DOHH2 (cell line): ENCODE results near the gene SCPEP1.
A peak's percentile ranks its signal among the peaks of the same experiment; 100 is the strongest.

Experiments used
- H3F3A ChIP-seq: fragments of 200-600 bp; sonication (generic), shearing (Covaris generic); 2 replicates; pipeline ENCODE4 v1.6.0; 2016; ENCODE audit warnings: antibody characterized with exemption, mild to moderate bottlenecking; ENCODE audit not compliant: control insufficient read depth, insufficient read depth
- H3K27ac ChIP-seq: fragments of 200-600 bp; sonication (generic); 2 replicates; pipeline ENCODE4 v1.5.1; 2014; ENCODE audit warnings: low read depth, mild to moderate bottlenecking, low read length, moderate library complexity
- H3K27me3 ChIP-seq: fragments of 200-600 bp; sonication (generic); 2 replicates; pipeline ENCODE4 v1.6.1; 2014; ENCODE audit warnings: mild to moderate bottlenecking, low read length, mixed read lengths; ENCODE audit not compliant: control insufficient read depth
- H3K36me3 ChIP-seq: fragments of 200-600 bp; sonication (generic); 2 replicates; pipeline ENCODE4 v1.6.1; 2014; ENCODE audit warnings: mild to moderate bottlenecking, low read length, moderate library complexity, mixed read lengths; ENCODE audit not compliant: control insufficient read depth
- H3K4me1 ChIP-seq: fragments of 200-600 bp; sonication (generic); 2 replicates; pipeline ENCODE4 v1.6.1; 2014; ENCODE audit warnings: mild to moderate bottlenecking, low read length, mixed read lengths; ENCODE audit not compliant: control insufficient read depth
- H3K4me2 ChIP-seq: fragments of 200-600 bp; sonication (generic); 2 replicates; pipeline ENCODE4 v1.6.0; 2014; ENCODE audit warnings: mild to moderate bottlenecking, low read length, moderate library complexity
- H3K4me3 ChIP-seq: fragments of 200-600 bp; sonication (generic); 2 replicates; pipeline ENCODE4 v1.5.1; 2014; ENCODE audit warnings: mild to moderate bottlenecking, low read length, mixed read lengths
- H3K79me2 ChIP-seq: fragments of 200-600 bp; sonication (generic); 2 replicates; pipeline ENCODE4 v1.6.1; 2014; ENCODE audit warnings: mild to moderate bottlenecking, low read length, mixed read lengths; ENCODE audit not compliant: control insufficient read depth
- H3K9me2 ChIP-seq: fragments of 200-600 bp; sonication (generic); replicated peaks from 2 replicates; pipeline ENCODE4 v1.6.1; 2014; ENCODE audit warnings: mild to moderate bottlenecking, low read length, mixed read lengths; ENCODE audit not compliant: control insufficient read depth
- H3K9me3 ChIP-seq: fragments of 200-600 bp; sonication (generic); 2 replicates; pipeline ENCODE4 v1.6.1; 2014; ENCODE audit warnings: antibody characterized with exemption, low read length, mixed read lengths; ENCODE audit not compliant: control insufficient read depth, insufficient read depth
- H4K20me1 ChIP-seq: fragments of 200-600 bp; sonication (generic); 2 replicates; pipeline ENCODE4 v1.6.0; 2014; ENCODE audit warnings: low read depth, mild to moderate bottlenecking, antibody characterized with exemption, low read length, moderate library complexity; ENCODE audit not compliant: control insufficient read depth, insufficient read depth
- EZH2phosphoT487 ChIP-seq: fragments of 200-600 bp; sonication (generic); IDR thresholded peaks from 2 replicates; pipeline ENCODE4 v1.6.1; 2017; ENCODE audit warnings: borderline replicate concordance, mild to moderate bottlenecking, antibody characterized with exemption, low read length, moderate library complexity, mixed read lengths
- TF ChIP-seq, protein P1 (sequence below): fragments of 200-600 bp; sonication (generic); IDR thresholded peaks from one replicate; pipeline ENCODE4 v1.5.1; 2014; ENCODE audit warnings: antibody characterized with exemption, mild to moderate bottlenecking, low read depth, low read length; ENCODE audit not compliant: poor library complexity, severe bottlenecking

Gene SCPEP1

DNA sequence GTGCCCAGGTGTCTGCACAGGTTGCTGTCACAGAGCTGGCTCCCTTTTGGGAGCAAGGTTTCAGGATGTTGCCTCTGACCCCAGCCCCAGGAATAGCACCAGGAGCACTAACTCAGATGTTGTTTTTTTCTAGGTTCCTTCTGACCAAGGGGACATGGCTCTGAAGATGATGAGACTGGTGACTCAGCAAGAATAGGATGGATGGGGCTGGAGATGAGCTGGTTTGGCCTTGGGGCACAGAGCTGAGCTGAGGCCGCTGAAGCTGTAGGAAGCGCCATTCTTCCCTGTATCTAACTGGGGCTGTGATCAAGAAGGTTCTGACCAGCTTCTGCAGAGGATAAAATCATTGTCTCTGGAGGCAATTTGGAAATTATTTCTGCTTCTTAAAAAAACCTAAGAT, 28.1 kb downstream of the SCPEP1 start:
- Histone ChIP-seq H3K9me2 (no peaks in the 10 kb centered on the region), H3K27ac (peak overlapping the region; percentile 94), H3K27me3 (no peaks in the 10 kb centered on the region), H3K9me3 (no peaks in the 10 kb centered on the region), H3K79me2 (no peaks in the 10 kb centered on the region), H3K4me2 (peak overlapping the region; percentile 87), H3K4me3 (peak overlapping the region; percentile 72), H4K20me1 (no peaks in the 10 kb centered on the region), H3K36me3 (peaks cover 17% of the 10 kb centered on the region), H3K4me1 (peaks cover 94% of the 10 kb centered on the region), H3F3A (peaks cover 16% of the 10 kb centered on the region)
- TF ChIP-seq EZH2phosphoT487: no peak
- TF ChIP-seq, protein P1, sequence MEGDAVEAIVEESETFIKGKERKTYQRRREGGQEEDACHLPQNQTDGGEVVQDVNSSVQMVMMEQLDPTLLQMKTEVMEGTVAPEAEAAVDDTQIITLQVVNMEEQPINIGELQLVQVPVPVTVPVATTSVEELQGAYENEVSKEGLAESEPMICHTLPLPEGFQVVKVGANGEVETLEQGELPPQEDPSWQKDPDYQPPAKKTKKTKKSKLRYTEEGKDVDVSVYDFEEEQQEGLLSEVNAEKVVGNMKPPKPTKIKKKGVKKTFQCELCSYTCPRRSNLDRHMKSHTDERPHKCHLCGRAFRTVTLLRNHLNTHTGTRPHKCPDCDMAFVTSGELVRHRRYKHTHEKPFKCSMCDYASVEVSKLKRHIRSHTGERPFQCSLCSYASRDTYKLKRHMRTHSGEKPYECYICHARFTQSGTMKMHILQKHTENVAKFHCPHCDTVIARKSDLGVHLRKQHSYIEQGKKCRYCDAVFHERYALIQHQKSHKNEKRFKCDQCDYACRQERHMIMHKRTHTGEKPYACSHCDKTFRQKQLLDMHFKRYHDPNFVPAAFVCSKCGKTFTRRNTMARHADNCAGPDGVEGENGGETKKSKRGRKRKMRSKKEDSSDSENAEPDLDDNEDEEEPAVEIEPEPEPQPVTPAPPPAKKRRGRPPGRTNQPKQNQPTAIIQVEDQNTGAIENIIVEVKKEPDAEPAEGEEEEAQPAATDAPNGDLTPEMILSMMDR: no peak

DNA sequence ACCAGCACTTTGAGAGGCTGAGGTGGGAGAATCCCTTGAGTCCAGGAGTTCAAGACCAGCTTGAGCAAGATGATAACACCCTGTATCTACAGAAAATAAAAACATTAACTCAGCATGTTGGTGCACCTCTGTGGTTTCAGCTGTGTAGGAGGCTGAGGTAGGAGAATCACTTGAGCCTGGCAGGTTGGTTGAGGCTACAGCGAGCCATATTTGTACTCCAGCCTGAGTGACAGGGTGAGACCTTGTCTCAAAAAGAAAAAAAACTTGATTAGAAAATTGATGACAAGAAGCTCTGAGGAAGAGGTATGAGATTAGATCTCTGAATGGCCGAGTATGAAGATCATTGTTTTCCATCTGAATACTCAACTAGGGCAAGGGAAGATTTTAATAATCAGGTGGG, 31.0 kb downstream of the SCPEP1 start:
- Histone ChIP-seq H3K79me2 (no peaks in the 10 kb centered on the region), H3K4me2 (no peak overlapping the region), H3F3A (peaks cover 18% of the 10 kb centered on the region), H3K27me3 (no peaks in the 10 kb centered on the region), H3K4me1 (peaks cover 73% of the 10 kb centered on the region), H3K9me2 (no peaks in the 10 kb centered on the region), H4K20me1 (no peaks in the 10 kb centered on the region), H3K36me3 (peaks cover 3% of the 10 kb centered on the region), H3K27ac (no peak overlapping the region), H3K4me3 (no peak overlapping the region), H3K9me3 (no peaks in the 10 kb centered on the region; the same call in 1 of the 2 replicates)
- TF ChIP-seq EZH2phosphoT487: no peak

DNA sequence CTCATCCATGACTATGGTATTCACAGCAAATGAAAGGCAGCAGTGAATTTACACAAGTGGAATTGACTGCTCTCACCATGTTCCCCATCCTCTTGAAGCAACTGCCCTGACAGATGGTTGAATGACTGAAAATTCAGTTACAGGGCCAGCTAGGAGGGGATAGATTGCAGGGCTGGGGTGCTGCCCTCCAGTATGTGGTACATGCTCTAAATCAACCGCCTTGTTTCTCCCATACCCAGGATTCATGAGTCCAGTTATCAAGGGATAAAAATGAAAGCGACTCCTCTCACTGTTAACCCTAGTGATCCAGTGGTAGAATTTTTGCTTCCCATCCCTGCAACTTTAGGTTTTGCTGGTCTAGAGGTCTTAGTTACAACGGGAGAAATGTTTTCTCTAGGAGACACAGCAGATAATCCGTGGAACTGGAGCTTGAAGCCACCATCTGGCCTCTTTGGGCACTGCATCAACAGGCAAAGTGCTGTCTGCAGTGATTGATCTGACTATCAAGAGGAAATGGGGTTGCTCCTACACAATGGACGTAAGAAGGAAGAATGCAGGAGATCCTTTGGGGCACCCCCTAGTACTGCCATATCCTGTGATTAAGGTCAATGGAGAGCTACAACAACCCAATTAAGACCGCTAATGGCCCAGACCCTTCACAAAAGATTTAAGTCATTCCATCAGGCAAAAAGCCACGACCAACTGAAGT, 32.0 kb downstream of the SCPEP1 start:
- H3K4me1 ChIP-seq: peaks cover 64% of the 10 kb centered on the region
- H3K27me3 ChIP-seq: no peaks in the 10 kb centered on the region
- H3K4me3 ChIP-seq: peak overlapping the region; percentile 60
- H3K36me3 ChIP-seq: peaks cover 3% of the 10 kb centered on the region
- H3K9me3 ChIP-seq: no peaks in the 10 kb centered on the region; the same call in 1 of the 2 replicates
- H4K20me1 ChIP-seq: no peaks in the 10 kb centered on the region
- H3K4me2 ChIP-seq: peak overlapping the region; percentile 75
- H3K79me2 ChIP-seq: no peaks in the 10 kb centered on the region
- H3F3A ChIP-seq: 0 out of 2 replicates have a peak, but pooled peaks cover 12% of the 10 kb centered on the region
- H3K27ac ChIP-seq: 0 out of 2 replicates have a peak overlapping the region, but pooled peaks have one; percentile 7
- no peak for TF ChIP-seq EZH2phosphoT487
- TF ChIP-seq, protein P1: peak; percentile 84
- H3K9me2 ChIP-seq: no peaks in the 10 kb centered on the region

DNA sequence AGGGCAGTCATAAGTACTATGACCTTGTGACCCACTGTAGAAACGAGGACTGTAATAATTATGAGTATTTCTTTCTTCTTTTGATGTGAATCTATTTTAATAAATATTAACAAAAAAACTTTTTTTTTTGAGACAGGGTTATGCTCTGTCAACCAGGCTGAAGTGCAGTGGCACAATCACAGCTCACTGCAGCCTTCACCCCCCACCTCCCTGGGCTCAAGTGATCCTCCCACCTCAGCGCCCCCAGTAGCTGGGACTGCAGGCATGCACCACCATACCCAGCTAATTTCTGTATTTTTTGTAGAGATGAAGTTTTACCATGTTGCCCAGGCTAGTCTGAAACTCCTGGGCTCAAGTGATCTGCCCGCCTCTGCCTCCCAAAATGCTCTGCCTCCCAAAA, 32.6 kb downstream of the SCPEP1 start:
- H3K9me2 ChIP-seq: no peaks in the 10 kb centered on the region
- H3K36me3 ChIP-seq: peaks cover 3% of the 10 kb centered on the region
- H3K27me3 ChIP-seq: no peaks in the 10 kb centered on the region
- H3K4me3 ChIP-seq: peak overlapping the region; percentile 60
- H3K4me2 ChIP-seq: peak overlapping the region; percentile 75
- H3K9me3 ChIP-seq: no peaks in the 10 kb centered on the region; the same call in 1 of the 2 replicates
- TF ChIP-seq, protein P1: no peak
- no peak for TF ChIP-seq EZH2phosphoT487
- H3K4me1 ChIP-seq: peaks cover 58% of the 10 kb centered on the region
- H3F3A ChIP-seq: 0 out of 2 replicates have a peak, but pooled peaks cover 12% of the 10 kb centered on the region
- no peaks in the 10 kb centered on the region for H4K20me1 ChIP-seq
- no peaks in the 10 kb centered on the region for H3K79me2 ChIP-seq
- H3K27ac ChIP-seq: no peak overlapping the region
